ENCODE measurements around the gene CDC73.

CDC73 gene

DNA sequence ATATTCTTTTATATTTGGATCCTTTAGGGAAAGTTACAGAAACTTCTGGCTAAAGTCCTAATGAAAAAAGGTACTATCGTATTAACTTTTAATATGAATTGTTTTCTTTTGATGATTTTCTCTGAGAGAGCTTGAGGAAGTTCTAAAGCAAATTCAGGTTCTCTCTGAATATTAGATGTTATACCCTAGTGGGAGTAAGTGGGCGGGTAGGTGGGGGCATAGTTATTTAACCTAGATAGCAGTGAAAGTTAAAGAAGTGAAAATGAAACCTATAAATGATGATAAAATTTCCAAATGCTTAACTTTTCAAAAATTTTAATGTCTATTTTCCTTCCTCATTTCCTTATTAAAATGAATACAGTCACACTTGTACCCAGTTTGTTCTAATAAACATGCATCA lies 90.8 kb downstream of the CDC73 start:
- no peak for ATAC-seq
- TF ChIP-seq TOX (CRISPR knock-in tag; IDR thresholded peaks at IDR 0.05; ENCODE audit: borderline replicate concordance) (no peak), TCF4 (CRISPR knock-in tag; IDR thresholded peaks at IDR 0.05; ENCODE audit: borderline replicate concordance) (no peak), ESRRG (CRISPR knock-in tag; IDR thresholded peaks at IDR 0.05) (no peak), ARNTL (CRISPR knock-in tag; IDR thresholded peaks at IDR 0.05; ENCODE audit: borderline replicate concordance, low read depth) (no peak), OSR1 (CRISPR knock-in tag; IDR thresholded peaks at IDR 0.05) (no peak), CSDC2 (CRISPR knock-in tag; IDR thresholded peaks at IDR 0.05) (no peak), ZNF8 (CRISPR knock-in tag; IDR thresholded peaks at IDR 0.05) (no peak)
- TF ChIP-seq, protein P1, sequence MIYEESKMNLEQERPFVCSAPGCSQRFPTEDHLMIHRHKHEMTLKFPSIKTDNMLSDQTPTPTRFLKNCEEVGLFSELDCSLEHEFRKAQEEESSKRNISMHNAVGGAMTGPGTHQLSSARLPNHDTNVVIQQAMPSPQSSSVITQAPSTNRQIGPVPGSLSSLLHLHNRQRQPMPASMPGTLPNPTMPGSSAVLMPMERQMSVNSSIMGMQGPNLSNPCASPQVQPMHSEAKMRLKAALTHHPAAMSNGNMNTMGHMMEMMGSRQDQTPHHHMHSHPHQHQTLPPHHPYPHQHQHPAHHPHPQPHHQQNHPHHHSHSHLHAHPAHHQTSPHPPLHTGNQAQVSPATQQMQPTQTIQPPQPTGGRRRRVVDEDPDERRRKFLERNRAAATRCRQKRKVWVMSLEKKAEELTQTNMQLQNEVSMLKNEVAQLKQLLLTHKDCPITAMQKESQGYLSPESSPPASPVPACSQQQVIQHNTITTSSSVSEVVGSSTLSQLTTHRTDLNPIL (CRISPR knock-in tag; IDR thresholded peaks at IDR 0.05; ENCODE audit: low read depth) = no peak
- TF ChIP-seq, protein P2, sequence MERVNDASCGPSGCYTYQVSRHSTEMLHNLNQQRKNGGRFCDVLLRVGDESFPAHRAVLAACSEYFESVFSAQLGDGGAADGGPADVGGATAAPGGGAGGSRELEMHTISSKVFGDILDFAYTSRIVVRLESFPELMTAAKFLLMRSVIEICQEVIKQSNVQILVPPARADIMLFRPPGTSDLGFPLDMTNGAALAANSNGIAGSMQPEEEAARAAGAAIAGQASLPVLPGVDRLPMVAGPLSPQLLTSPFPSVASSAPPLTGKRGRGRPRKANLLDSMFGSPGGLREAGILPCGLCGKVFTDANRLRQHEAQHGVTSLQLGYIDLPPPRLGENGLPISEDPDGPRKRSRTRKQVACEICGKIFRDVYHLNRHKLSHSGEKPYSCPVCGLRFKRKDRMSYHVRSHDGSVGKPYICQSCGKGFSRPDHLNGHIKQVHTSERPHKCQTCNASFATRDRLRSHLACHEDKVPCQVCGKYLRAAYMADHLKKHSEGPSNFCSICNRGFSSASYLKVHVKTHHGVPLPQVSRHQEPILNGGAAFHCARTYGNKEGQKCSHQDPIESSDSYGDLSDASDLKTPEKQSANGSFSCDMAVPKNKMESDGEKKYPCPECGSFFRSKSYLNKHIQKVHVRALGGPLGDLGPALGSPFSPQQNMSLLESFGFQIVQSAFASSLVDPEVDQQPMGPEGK (CRISPR knock-in tag; IDR thresholded peaks at IDR 0.05; ENCODE audit: borderline replicate concordance) = no peak
- TF ChIP-seq, protein P3, sequence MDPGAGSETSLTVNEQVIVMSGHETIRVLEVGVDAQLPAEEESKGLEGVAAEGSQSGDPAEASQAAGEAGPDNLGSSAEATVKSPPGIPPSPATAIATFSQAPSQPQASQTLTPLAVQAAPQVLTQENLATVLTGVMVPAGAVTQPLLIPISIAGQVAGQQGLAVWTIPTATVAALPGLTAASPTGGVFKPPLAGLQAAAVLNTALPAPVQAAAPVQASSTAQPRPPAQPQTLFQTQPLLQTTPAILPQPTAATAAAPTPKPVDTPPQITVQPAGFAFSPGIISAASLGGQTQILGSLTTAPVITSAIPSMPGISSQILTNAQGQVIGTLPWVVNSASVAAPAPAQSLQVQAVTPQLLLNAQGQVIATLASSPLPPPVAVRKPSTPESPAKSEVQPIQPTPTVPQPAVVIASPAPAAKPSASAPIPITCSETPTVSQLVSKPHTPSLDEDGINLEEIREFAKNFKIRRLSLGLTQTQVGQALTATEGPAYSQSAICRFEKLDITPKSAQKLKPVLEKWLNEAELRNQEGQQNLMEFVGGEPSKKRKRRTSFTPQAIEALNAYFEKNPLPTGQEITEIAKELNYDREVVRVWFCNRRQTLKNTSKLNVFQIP (CRISPR knock-in tag; IDR thresholded peaks at IDR 0.05; ENCODE audit: borderline replicate concordance, low read depth) = no peak

DNA sequence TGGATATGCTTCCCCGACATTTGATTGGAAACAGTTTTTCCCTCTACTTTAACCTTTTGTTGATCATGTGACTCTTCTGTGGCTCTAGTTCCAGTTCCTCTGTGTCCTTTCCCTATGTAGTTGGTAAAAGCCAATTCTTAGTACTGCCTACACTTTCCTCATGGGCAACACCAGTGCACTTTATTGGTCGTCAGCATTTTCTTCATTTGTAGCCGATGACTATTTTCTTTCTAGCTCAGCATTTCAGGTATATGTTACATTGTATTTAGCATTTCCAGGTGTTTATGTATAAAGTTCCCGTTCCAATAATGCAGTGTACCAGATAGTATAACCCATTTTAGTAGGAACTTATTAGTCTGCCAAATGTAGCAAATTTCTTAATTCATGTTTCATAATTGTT lies 92.2 kb downstream of the CDC73 start:
- TF ChIP-seq ZFP30 (CRISPR knock-in tag; IDR thresholded peaks at IDR 0.05) = no peak
- TF ChIP-seq ARNTL (CRISPR knock-in tag; IDR thresholded peaks at IDR 0.05; ENCODE audit: borderline replicate concordance, low read depth) = no peak
- no peak for TF ChIP-seq ZNF70 (CRISPR knock-in tag; IDR thresholded peaks at IDR 0.05)
- TF ChIP-seq ZNF565 (CRISPR knock-in tag; conservative IDR thresholded peaks at IDR 0.05; ENCODE audit: low read depth) = no peak
- no peak for TF ChIP-seq TOX (CRISPR knock-in tag; IDR thresholded peaks at IDR 0.05; ENCODE audit: borderline replicate concordance)
- no peak for TF ChIP-seq PPARA (CRISPR knock-in tag; IDR thresholded peaks at IDR 0.05; ENCODE audit: borderline replicate concordance)
- TF ChIP-seq, protein P1 (CRISPR knock-in tag; IDR thresholded peaks at IDR 0.05; ENCODE audit: low read depth) = no peak
- TF ChIP-seq, protein P2 (CRISPR knock-in tag; IDR thresholded peaks at IDR 0.05; ENCODE audit: borderline replicate concordance) = no peak
- no peak for TF ChIP-seq CSDC2 (CRISPR knock-in tag; IDR thresholded peaks at IDR 0.05)
- TF ChIP-seq OSR1 (CRISPR knock-in tag; IDR thresholded peaks at IDR 0.05) = no peak
- TF ChIP-seq ISL1 (CRISPR knock-in tag; IDR thresholded peaks at IDR 0.05) = no peak
- ATAC-seq = no peak

DNA sequence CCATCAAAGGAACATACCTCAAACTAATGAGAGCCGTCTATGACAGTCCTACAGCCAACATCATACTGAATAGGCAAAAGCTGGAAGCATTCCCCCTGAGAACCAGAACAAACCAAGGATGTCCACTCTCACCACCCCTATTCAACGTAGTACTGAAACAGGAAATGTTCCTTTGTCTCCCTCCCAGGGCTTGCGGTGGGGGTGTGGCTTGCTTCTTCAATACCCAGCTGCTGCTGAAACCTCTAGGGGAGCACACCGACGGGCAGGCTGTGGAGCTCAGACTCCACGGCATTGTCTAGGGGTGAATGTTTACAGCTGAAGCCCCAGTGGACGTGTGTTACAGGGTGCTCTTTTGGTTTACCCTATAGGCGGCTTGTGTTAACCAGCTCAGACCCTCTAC lies 95.1 kb downstream of the CDC73 start:
- ATAC-seq = no peak
- no peak for TF ChIP-seq OSR1 (CRISPR knock-in tag; IDR thresholded peaks at IDR 0.05)
- TF ChIP-seq, protein P1 (CRISPR knock-in tag; IDR thresholded peaks at IDR 0.05; ENCODE audit: low read depth) = no peak
- no peak for TF ChIP-seq ZC3H10 (CRISPR knock-in tag; IDR thresholded peaks at IDR 0.05)
- TF ChIP-seq, protein P2 (CRISPR knock-in tag; IDR thresholded peaks at IDR 0.05; ENCODE audit: borderline replicate concordance) = no peak
- TF ChIP-seq TOX (CRISPR knock-in tag; IDR thresholded peaks at IDR 0.05; ENCODE audit: borderline replicate concordance) = no peak
- TF ChIP-seq, protein P4, sequence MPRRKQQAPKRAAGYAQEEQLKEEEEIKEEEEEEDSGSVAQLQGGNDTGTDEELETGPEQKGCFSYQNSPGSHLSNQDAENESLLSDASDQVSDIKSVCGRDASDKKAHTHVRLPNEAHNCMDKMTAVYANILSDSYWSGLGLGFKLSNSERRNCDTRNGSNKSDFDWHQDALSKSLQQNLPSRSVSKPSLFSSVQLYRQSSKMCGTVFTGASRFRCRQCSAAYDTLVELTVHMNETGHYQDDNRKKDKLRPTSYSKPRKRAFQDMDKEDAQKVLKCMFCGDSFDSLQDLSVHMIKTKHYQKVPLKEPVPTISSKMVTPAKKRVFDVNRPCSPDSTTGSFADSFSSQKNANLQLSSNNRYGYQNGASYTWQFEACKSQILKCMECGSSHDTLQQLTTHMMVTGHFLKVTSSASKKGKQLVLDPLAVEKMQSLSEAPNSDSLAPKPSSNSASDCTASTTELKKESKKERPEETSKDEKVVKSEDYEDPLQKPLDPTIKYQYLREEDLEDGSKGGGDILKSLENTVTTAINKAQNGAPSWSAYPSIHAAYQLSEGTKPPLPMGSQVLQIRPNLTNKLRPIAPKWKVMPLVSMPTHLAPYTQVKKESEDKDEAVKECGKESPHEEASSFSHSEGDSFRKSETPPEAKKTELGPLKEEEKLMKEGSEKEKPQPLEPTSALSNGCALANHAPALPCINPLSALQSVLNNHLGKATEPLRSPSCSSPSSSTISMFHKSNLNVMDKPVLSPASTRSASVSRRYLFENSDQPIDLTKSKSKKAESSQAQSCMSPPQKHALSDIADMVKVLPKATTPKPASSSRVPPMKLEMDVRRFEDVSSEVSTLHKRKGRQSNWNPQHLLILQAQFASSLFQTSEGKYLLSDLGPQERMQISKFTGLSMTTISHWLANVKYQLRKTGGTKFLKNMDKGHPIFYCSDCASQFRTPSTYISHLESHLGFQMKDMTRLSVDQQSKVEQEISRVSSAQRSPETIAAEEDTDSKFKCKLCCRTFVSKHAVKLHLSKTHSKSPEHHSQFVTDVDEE (CRISPR knock-in tag; IDR thresholded peaks at IDR 0.05) = no peak
- no peak for TF ChIP-seq BACH2 (CRISPR knock-in tag; IDR thresholded peaks at IDR 0.05; ENCODE audit: borderline replicate concordance)
- TF ChIP-seq RARB (CRISPR knock-in tag; IDR thresholded peaks at IDR 0.05) = no peak
- TF ChIP-seq ZFP30 (CRISPR knock-in tag; IDR thresholded peaks at IDR 0.05) = no peak
- TF ChIP-seq, protein P5, sequence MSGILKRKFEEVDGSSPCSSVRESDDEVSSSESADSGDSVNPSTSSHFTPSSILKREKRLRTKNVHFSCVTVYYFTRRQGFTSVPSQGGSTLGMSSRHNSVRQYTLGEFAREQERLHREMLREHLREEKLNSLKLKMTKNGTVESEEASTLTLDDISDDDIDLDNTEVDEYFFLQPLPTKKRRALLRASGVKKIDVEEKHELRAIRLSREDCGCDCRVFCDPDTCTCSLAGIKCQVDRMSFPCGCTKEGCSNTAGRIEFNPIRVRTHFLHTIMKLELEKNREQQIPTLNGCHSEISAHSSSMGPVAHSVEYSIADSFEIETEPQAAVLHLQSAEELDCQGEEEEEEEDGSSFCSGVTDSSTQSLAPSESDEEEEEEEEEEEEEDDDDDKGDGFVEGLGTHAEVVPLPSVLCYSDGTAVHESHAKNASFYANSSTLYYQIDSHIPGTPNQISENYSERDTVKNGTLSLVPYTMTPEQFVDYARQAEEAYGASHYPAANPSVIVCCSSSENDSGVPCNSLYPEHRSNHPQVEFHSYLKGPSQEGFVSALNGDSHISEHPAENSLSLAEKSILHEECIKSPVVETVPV (CRISPR knock-in tag; IDR thresholded peaks at IDR 0.05) = no peak
- no peak for TF ChIP-seq ZFP3 (CRISPR knock-in tag; IDR thresholded peaks at IDR 0.05)
- TF ChIP-seq ARNTL (CRISPR knock-in tag; IDR thresholded peaks at IDR 0.05; ENCODE audit: borderline replicate concordance, low read depth) = no peak

Data from SK-N-SH treated with all-trans-retinoic acid at 6 μM for 48 hours (cell line).